KOPT-K1 (cell line): Measurements from ENCODE around the gene AKR7A2.
"Not testable (repeated sequence)": the region's sequence is repeated elsewhere in the genome, so short reads cannot be mapped to it uniquely, and the experiment has no call there.

Source experiments
- H3K27ac ChIP-seq: fragments of 200-600 bp; sonication (generic); 2 replicates; pipeline ENCODE4 v1.5.1; 2016; ENCODE audit warnings: antibody characterized with exemption, mild to moderate bottlenecking, low read depth, low read length; ENCODE audit not compliant: poor library complexity, severe bottlenecking
- H3K36me3 ChIP-seq: fragments of 200-600 bp; sonication (generic); 2 replicates; pipeline ENCODE4 v1.5.1; 2017; ENCODE audit warnings: antibody characterized with exemption, mild to moderate bottlenecking, low read length, moderate library complexity; ENCODE audit not compliant: insufficient read depth
- H3K9me3 ChIP-seq: fragments of 200-600 bp; sonication (generic); 2 replicates; pipeline ENCODE4 v1.5.1; 2017; ENCODE audit warnings: antibody characterized with exemption, low read length, mild to moderate bottlenecking; ENCODE audit not compliant: insufficient read depth, poor library complexity, severe bottlenecking

AKR7A2 gene

GRCh38 chr1:19308509-19308907 lies 3.4 kb downstream of the AKR7A2 start:
- Histone ChIP-seq H3K36me3 (peaks cover 59% of the 10 kb centered on the region), H3K27ac (no peak overlapping the region), H3K9me3 (no peaks in the 10 kb centered on the region)

- Histone ChIP-seq H3K36me3 (peaks cover 65% of the 10 kb centered on the region), H3K27ac (no peak overlapping the region), H3K9me3 (no peaks in the 10 kb centered on the region)
Measured at GRCh38 chr1:19307794-19308508, 4.0 kb downstream of the AKR7A2 start.

GRCh38 chr1:19306941-19307340 lies 5.0 kb downstream of the AKR7A2 start:
- H3K36me3 ChIP-seq = peaks cover 75% of the 10 kb centered on the region
- no peak overlapping the region for H3K27ac ChIP-seq
- no peaks in the 10 kb centered on the region for H3K9me3 ChIP-seq

- Histone ChIP-seq H3K9me3 (no peaks in the 10 kb centered on the region), H3K36me3 (peaks cover 76% of the 10 kb centered on the region), H3K27ac (no peak overlapping the region)
Measured at GRCh38 chr1:19305880-19306279, 6.1 kb downstream of the AKR7A2 start.

GRCh38 chr1:19304081-19304480 lies 7.9 kb downstream of the AKR7A2 start:
- H3K36me3 ChIP-seq = peaks cover 73% of the 10 kb centered on the region
- not testable (repeated sequence) for H3K9me3 ChIP-seq, H3K27ac ChIP-seq

- H3K27ac ChIP-seq = no peak overlapping the region
- H3K9me3 ChIP-seq = peaks cover under 1% of the 10 kb centered on the region
- H3K36me3 ChIP-seq = peaks cover 34% of the 10 kb centered on the region
Measured at GRCh38 chr1:19300211-19300610, 11.7 kb downstream of the AKR7A2 start.

- Histone ChIP-seq H3K36me3 (no peaks in the 10 kb centered on the region), H3K9me3 (peaks cover 11% of the 10 kb centered on the region)
Measured at GRCh38 chr1:19294638-19295037, 17.3 kb downstream of the AKR7A2 start.

GRCh38 chr1:19289244-19289643 lies 22.7 kb downstream of the AKR7A2 start:
- H3K27ac ChIP-seq = no peak overlapping the region
- H3K36me3 ChIP-seq = no peaks in the 10 kb centered on the region
- H3K9me3 ChIP-seq = peaks cover 1% of the 10 kb centered on the region

More at GRCh38 chr1:19294638-19295037, 17.3 kb downstream of the AKR7A2 start:
- H3K27ac ChIP-seq = no peak overlapping the region

GRCh38 chr1:19288324-19289241 lies 23.4 kb downstream of the AKR7A2 start, which contains the start of gene AKR7A3:
TSS of gene AKR7A3 (minus strand) at chr1:19288770. CDS start at chr1:19288709, 61 bp downstream.
- not testable (repeated sequence) for H3K27ac ChIP-seq, H3K36me3 ChIP-seq, H3K9me3 ChIP-seq

GRCh38 chr1:19287436-19288185 lies 24.3 kb downstream of the AKR7A2 start:
- Histone ChIP-seq H3K27ac (no peak overlapping the region), H3K36me3 (no peaks in the 10 kb centered on the region), H3K9me3 (no peaks in the 10 kb centered on the region)

- not testable (repeated sequence) for H3K36me3 ChIP-seq, H3K9me3 ChIP-seq, H3K27ac ChIP-seq
Measured at GRCh38 chr1:19285807-19286206, 26.1 kb downstream of the AKR7A2 start.

GRCh38 chr1:19285366-19285765 lies 26.6 kb downstream of the AKR7A2 start:
- not testable (repeated sequence) for H3K27ac ChIP-seq

GRCh38 chr1:19284881-19285280 lies 27.1 kb downstream of the AKR7A2 start:
- no peaks in the 10 kb centered on the region for H3K9me3 ChIP-seq
- no peaks in the 10 kb centered on the region for H3K36me3 ChIP-seq
- H3K27ac ChIP-seq = no peak overlapping the region

More at GRCh38 chr1:19285366-19285765, 26.6 kb downstream of the AKR7A2 start:
- not testable (repeated sequence) for H3K9me3 ChIP-seq, H3K36me3 ChIP-seq

- no peaks in the 10 kb centered on the region for H3K36me3 ChIP-seq
- no peak overlapping the region for H3K27ac ChIP-seq
- H3K9me3 ChIP-seq = no peaks in the 10 kb centered on the region
Measured at GRCh38 chr1:19283891-19284290, 28.1 kb downstream of the AKR7A2 start.

- Histone ChIP-seq H3K27ac (no peak overlapping the region), H3K36me3 (no peaks in the 10 kb centered on the region), H3K9me3 (no peaks in the 10 kb centered on the region)
Measured at GRCh38 chr1:19274636-19275035, 37.3 kb downstream of the AKR7A2 start.
